Thyroid gland (tissue), 4 donors: Measurements from ENCODE around the gene FRMD4B.

Experiments
- CTCF ChIP-seq, 6 experiments: fragments of 200-600 bp in 3 of 6; fragments of 450-650 bp in 3 of 6; sonication (generic) in 3 of 6; IDR thresholded peaks; one replicate each; pipeline ENCODE4 v1.5.1; 2016 to 2019; ENCODE audit warnings: antibody characterized with exemption in 6 of 6, mild to moderate bottlenecking in 2 of 6, inconsistent platforms in 1 of 6, moderate library complexity in 1 of 6
- POLR2A ChIP-seq, 2 donors: fragments of 450-650 bp; IDR thresholded peaks; one replicate each; pipeline ENCODE4 v1.6.1; 2017; ENCODE audit warnings: antibody characterized with exemption in 2 of 2, mild to moderate bottlenecking in 2 of 2, moderate library complexity in 1 of 2

- TF ChIP-seq CTCF (IDR thresholded peaks at IDR 0.05) (no peak), POLR2A (IDR thresholded peaks at IDR 0.05) (no peak)
These were observed 139.3 kb downstream of the FRMD4B start for GRCh38 chr3:69246612-69247011.
